ENCODE results near the gene DNASE1L2. TPM values are rescaled to one million over a fixed set of nuclear protein-coding genes. Genes with fewer than 3 reads are reported as not detected.

The DNASE1L2 gene
- total and polyA plus RNA-seq, 10 of the 15 experiments (the other 5 are each of a cell fraction or from before 2014, with no cell fraction given): 0.06 to 1.5 (median 0.29) TPM

- TF ChIP-seq, protein P1, sequence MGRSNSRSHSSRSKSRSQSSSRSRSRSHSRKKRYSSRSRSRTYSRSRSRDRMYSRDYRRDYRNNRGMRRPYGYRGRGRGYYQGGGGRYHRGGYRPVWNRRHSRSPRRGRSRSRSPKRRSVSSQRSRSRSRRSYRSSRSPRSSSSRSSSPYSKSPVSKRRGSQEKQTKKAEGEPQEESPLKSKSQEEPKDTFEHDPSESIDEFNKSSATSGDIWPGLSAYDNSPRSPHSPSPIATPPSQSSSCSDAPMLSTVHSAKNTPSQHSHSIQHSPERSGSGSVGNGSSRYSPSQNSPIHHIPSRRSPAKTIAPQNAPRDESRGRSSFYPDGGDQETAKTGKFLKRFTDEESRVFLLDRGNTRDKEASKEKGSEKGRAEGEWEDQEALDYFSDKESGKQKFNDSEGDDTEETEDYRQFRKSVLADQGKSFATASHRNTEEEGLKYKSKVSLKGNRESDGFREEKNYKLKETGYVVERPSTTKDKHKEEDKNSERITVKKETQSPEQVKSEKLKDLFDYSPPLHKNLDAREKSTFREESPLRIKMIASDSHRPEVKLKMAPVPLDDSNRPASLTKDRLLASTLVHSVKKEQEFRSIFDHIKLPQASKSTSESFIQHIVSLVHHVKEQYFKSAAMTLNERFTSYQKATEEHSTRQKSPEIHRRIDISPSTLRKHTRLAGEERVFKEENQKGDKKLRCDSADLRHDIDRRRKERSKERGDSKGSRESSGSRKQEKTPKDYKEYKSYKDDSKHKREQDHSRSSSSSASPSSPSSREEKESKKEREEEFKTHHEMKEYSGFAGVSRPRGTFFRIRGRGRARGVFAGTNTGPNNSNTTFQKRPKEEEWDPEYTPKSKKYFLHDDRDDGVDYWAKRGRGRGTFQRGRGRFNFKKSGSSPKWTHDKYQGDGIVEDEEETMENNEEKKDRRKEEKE (IDR thresholded peaks at IDR 0.05): no peak
- TF ChIP-seq, protein P2, sequence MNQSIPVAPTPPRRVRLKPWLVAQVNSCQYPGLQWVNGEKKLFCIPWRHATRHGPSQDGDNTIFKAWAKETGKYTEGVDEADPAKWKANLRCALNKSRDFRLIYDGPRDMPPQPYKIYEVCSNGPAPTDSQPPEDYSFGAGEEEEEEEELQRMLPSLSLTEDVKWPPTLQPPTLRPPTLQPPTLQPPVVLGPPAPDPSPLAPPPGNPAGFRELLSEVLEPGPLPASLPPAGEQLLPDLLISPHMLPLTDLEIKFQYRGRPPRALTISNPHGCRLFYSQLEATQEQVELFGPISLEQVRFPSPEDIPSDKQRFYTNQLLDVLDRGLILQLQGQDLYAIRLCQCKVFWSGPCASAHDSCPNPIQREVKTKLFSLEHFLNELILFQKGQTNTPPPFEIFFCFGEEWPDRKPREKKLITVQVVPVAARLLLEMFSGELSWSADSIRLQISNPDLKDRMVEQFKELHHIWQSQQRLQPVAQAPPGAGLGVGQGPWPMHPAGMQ (IDR thresholded peaks at IDR 0.05; ENCODE audit: borderline replicate concordance): no peak
- no peak for TF ChIP-seq NFYB (IDR thresholded peaks at IDR 0.05; ENCODE audit: insufficient read depth, low read depth, low read length)
- no peak for TF ChIP-seq BCL11A (IDR thresholded peaks at IDR 0.05; ENCODE audit: low read depth, low read length)
- TF ChIP-seq ZBED1 (IDR thresholded peaks at IDR 0.05; ENCODE audit: borderline replicate concordance): no peak
- TF ChIP-seq TCF7 (IDR thresholded peaks at IDR 0.05; ENCODE audit: borderline replicate concordance): no peak
- no peak for TF ChIP-seq FOXM1 (IDR thresholded peaks at IDR 0.05; ENCODE audit: low read depth, low read length)
- no peak for TF ChIP-seq USF1 (IDR thresholded peaks at IDR 0.05; ENCODE audit: borderline replicate concordance, extremely low read length, insufficient read depth, low read depth, low read length)
- TF ChIP-seq MXI1 (IDR thresholded peaks at IDR 0.05; ENCODE audit: low read depth, low read length): no peak
Observed at GRCh38 chr16:2273931-2274330, 37.7 kb downstream of the DNASE1L2 start (continued).

All from GM12878 (cell line).